Epithelial cell of esophagus (primary cell): ENCODE results near the gene FAU.

Experiments
- DNase-seq: peaks from one replicate; pipeline ENCODE4 v3.0.0; 2010; ENCODE audit warnings: low read depth
- H3K4me3 ChIP-seq: 2 replicates; pipeline ENCODE4 v1.5.1; 2011; ENCODE audit warnings: mild to moderate bottlenecking, low read length, control low read depth
- TF ChIP-seq, protein P1 (sequence below): IDR thresholded peaks from 2 replicates; pipeline ENCODE4 v1.5.1; 2011; ENCODE audit warnings: low read depth, mild to moderate bottlenecking, low read length, control low read depth, inconsistent platforms; ENCODE audit not compliant: insufficient read depth; ENCODE audit errors: missing control alignments

FAU gene

DNA sequence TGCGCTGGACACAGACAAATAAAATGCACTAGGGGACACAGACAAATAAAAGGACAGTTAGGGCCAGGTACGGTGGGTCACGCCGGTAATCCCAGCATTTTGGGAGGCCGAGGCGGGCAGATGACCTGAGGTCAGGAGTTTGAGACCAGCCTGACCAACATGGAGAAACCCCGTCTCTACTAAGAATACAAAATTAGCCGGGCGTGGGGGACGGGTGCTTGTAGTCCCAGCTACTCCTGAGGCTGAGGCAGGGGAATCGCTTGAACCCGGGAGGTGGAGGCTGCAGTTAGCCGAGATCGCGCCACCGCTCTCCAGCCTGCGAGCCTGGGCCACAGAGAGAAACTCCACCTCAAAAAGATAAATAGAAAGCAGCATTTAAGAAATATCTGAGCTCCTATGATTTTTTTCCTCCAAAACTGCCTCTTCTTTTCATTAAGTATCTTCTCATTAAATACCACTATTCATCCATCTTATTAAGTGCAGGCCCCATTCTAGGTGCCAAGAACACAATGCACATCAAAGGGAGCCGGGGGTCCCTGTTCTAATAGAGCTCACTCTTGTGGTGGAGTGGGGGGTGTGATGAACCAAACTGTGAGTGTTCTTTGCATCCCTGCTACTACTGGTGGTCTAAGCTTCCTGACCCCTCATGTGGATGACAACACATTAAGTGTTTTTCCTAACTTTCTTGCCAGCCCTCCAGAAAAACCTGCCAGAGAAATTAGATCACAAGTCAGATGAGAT lies 3.7 kb downstream of the FAU start:
- DNase-seq, result no peak
- TF ChIP-seq, protein P1, sequence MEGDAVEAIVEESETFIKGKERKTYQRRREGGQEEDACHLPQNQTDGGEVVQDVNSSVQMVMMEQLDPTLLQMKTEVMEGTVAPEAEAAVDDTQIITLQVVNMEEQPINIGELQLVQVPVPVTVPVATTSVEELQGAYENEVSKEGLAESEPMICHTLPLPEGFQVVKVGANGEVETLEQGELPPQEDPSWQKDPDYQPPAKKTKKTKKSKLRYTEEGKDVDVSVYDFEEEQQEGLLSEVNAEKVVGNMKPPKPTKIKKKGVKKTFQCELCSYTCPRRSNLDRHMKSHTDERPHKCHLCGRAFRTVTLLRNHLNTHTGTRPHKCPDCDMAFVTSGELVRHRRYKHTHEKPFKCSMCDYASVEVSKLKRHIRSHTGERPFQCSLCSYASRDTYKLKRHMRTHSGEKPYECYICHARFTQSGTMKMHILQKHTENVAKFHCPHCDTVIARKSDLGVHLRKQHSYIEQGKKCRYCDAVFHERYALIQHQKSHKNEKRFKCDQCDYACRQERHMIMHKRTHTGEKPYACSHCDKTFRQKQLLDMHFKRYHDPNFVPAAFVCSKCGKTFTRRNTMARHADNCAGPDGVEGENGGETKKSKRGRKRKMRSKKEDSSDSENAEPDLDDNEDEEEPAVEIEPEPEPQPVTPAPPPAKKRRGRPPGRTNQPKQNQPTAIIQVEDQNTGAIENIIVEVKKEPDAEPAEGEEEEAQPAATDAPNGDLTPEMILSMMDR, result no peak
- H3K4me3 ChIP-seq, result no peak overlapping the region

DNA sequence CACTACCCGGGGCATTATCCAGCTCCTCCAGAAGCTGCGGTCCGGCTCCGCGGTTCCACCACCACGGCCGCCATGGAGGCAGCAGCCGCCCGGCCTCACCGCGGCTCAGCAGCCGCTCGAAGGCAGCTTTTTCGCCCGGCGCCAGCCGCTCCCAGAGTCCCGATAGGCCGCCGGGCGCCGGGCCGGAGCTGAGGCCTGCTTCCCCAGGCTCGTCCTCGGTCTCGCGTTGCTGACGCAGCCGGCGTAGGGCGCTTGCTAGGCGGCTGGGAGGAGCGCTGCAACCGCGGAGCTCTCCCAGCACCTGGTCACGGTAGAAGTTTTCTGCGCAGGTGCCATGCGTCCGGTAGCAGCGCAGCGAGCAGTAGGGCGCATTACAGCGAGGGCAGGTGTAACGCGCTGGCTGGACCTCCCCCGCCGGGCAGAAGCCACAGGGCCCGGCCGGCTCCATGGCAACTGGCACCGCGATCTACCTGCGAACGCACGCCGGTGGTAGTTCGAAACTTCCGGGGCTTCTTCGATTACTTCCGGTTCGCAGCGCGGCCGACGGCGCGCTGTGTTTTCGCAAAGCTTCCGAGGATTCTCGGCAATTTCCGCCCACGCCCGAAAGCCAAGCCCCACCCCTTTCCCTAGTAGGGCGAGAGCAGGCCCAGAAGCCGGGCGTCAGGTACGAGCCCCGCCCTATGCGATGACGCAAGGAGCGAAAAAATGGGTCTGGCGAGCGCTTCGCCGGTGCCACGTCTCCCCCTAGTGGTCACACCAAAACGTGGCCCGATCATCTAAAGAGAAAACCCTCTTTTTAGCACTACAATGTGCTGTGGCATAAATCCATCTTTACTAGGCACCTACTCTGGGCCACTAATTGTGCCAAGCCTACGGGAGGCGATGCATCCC lies 4.5 kb downstream of the FAU start, which contains the start of gene ZNHIT2:
TSS of gene ZNHIT2 (minus strand) at position 496 of the 891 bp plus-strand sequence. CDS start at position 448, 48 bp downstream.
- H3K4me3 ChIP-seq, result peak within 1 kb of the TSS; percentile 69
- TF ChIP-seq, protein P1, result peak; percentile 88
- peak; percentile 99 for DNase-seq

DNA sequence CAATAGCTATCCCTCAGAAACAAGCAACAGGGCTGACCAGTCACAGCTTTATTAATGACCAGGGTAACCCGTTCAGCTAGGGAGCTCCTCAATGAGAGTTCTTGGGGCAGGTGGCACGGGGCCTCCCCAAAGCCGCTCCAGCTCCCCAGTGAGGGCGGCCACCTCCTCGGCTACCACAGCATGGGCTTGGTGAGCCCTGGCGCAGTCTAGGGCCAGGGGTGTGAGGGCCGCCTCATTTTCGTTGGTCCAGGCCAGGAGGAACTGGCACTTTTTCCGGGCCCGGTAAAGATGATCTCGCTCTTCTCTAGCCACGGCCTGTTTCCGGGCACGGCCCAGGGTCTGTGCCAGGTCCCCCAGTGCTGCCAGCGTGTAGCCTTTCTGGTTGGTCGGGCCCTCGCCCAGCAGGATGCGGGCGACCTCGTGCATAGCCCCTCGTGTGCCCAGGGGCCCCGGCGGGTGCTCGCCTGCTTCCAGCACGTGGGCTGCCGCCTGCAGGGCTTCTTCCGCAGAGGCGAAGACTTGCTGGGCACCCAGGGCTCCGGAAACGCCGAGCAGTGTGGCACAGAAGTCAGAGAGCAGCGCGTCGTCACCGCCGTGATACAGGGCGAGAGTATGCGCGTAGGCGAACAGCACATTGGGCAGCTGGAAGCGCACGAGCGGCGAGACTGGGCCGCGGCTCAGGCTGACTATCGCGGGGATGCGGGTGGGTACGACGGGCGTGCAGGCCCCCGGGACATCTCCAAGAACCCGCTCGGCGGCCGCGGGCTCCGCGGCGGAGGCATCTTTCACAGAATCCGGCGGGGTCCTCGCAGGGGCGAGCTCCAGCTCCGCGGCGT lies 5.3 kb downstream of the FAU start:
- TF ChIP-seq, protein P1, result no peak
- DNase-seq, result peak; percentile 85
- H3K4me3 ChIP-seq, result peak overlapping the region; percentile 69

DNA sequence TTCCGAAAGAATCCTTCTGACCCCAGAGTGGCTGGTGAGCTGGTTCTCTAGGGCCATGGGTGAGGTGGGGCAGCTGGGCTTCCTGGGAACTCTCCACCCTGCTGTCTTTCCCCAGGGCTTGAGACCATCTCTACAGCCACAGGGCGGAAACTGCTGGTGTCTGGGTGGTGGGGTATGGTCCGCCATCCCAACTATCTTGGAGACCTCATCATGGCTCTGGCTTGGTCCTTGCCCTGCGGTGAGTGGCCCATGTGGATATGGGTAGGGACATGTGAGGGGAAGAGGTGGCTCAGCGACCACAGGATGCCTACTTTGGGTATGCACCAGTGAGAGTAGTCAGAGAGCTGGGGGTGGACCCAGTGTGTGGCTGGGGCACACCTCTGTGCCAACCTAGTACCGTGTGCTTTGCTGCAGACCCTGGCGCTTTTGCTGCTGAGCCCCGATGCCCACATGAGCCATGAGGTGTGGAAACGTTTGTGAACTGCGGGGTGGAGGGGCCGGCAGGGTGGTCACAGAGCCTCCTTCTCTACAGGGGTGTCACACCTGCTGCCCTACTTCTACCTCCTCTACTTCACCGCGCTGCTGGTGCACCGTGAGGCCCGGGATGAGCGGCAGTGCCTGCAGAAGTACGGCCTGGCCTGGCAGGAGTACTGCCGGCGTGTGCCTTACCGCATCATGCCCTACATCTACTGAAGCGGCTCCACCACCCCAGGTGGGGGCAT lies 6.4 kb downstream of the FAU start:
- H3K4me3 ChIP-seq, result peak overlapping the region; percentile 69
- DNase-seq, result no peak
- TF ChIP-seq, protein P1, result no peak

DNA sequence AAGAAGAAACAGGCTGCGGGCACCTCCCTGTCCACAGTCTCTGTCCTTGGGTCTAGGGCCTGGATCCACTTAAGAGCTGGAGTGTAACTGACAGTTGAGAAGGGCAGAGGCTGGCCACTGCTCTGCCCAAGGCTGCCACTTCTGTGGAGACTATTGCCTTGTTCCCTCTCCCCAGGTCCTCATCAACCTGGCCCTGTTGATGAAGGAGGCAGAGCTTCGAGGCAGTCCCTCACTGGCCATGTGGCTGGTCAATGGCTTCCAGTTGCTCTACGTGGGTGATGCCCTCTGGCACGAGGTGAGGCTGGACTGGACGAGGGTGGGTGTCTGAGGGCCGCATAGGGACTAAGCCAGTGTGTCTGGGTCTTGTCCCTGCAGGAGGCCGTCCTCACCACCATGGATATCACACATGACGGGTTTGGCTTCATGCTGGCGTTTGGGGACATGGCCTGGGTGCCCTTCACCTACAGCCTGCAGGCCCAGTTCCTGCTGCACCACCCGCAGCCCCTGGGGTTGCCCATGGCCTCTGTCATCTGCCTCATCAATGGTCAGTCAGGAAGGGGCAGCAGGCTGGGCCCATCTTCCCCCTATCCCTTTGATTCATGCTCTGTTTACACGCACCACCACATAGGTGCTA lies 7.3 kb downstream of the FAU start:
- TF ChIP-seq, protein P1, result no peak
- no peak for DNase-seq
- no peak overlapping the region for H3K4me3 ChIP-seq
